Smooth muscle cell (in vitro differentiated cells): ENCODE data around the gene OR52B2. TPM values are rescaled to one million over a fixed set of nuclear protein-coding genes. Genes with fewer than 3 reads are reported as not detected.

ENCODE experiments used
- DNase-seq: peaks from one replicate; lab custom pipeline; 2025; ENCODE audit not compliant: unreplicated experiment; lab: John Stamatoyannopoulos, UW
- H2AFZ ChIP-seq: fragments of 200-600 bp; sonication (generic); 2 replicates; pipeline ENCODE4 v1.6.0; 2016; ENCODE audit warnings: antibody characterized with exemption, low read depth, mild to moderate bottlenecking
- H3F3A ChIP-seq: fragments of 200-600 bp; sonication (generic); 2 replicates; pipeline ENCODE4 v1.6.0; 2017; ENCODE audit warnings: antibody characterized with exemption, low read depth
- H3K27ac ChIP-seq: fragments of 200-600 bp; sonication (generic); 2 replicates; pipeline ENCODE4 v1.5.1; 2016; ENCODE audit warnings: low read depth, mild to moderate bottlenecking
- H3K27me3 ChIP-seq: fragments of 200-600 bp; sonication (generic); 2 replicates; pipeline ENCODE4 v1.6.1; 2016; ENCODE audit warnings: low read depth, mild to moderate bottlenecking
- H3K36me3 ChIP-seq: fragments of 200-600 bp; sonication (generic); 2 replicates; pipeline ENCODE4 v1.5.1; 2016; ENCODE audit warnings: low read depth
- H3K4me1 ChIP-seq: fragments of 200-600 bp; sonication (generic); 2 replicates; pipeline ENCODE4 v1.5.1; 2016; ENCODE audit warnings: low read depth
- H3K4me2 ChIP-seq: fragments of 200-600 bp; sonication (generic); 2 replicates; pipeline ENCODE4 v1.6.0; 2016; ENCODE audit warnings: mild to moderate bottlenecking
- H3K4me3 ChIP-seq: fragments of 200-600 bp; sonication (generic); 2 replicates; pipeline ENCODE4 v1.5.1; 2016; ENCODE audit warnings: mild to moderate bottlenecking
- H3K79me2 ChIP-seq: fragments of 200-600 bp; sonication (generic); 2 replicates; pipeline ENCODE4 v1.6.0; 2016; ENCODE audit warnings: low read depth, mild to moderate bottlenecking
- H3K9ac ChIP-seq: fragments of 200-600 bp; sonication (generic); 2 replicates; pipeline ENCODE4 v1.6.0; 2016; ENCODE audit warnings: low read depth
- H3K9me3 ChIP-seq: fragments of 200-600 bp; sonication (generic); replicated peaks from 2 replicates; pipeline ENCODE4 v1.5.1; 2016; ENCODE audit warnings: low read depth
- H4K20me1 ChIP-seq: fragments of 200-600 bp; sonication (generic); 2 replicates; pipeline ENCODE4 v1.6.0; 2016; ENCODE audit warnings: low read depth
- whole genome bisulfite sequencing: methylation state at CpG from one replicate; pipeline ENCODE4 v1.1.7; 2016; ENCODE audit warnings: low lambda C conversion rate; 5-methylcytosine and 5-hydroxymethylcytosine counted together
- polyA plus RNA-seq: library from polyadenylated mRNA; unstranded; fragments of >200 nt; fragmentation: Nextera tagmentation; extraction: Ambion mirVana; gene quantifications from 2 replicates; pipeline ENCODE4 v1.2.1, GENCODE V29; 2016
- total RNA-seq: library from RNA; depleted of rRNA; stranded (reverse); fragments of >200 nt; gene quantifications from 2 replicates; pipeline ENCODE4 v1.2.3, GENCODE V29; 2014
- TF ChIP-seq, protein P1 (sequence below): fragments of 200-600 bp; sonication (generic); IDR thresholded peaks from 2 replicates; pipeline ENCODE4 v1.5.1; 2017; ENCODE audit warnings: borderline replicate concordance, mild to moderate bottlenecking, antibody characterized with exemption; ENCODE audit not compliant: insufficient read depth, poor library complexity, severe bottlenecking

OR52B2 gene
- total and polyA plus RNA-seq, 2 experiments from 2014 or later, result not detected

DNA sequence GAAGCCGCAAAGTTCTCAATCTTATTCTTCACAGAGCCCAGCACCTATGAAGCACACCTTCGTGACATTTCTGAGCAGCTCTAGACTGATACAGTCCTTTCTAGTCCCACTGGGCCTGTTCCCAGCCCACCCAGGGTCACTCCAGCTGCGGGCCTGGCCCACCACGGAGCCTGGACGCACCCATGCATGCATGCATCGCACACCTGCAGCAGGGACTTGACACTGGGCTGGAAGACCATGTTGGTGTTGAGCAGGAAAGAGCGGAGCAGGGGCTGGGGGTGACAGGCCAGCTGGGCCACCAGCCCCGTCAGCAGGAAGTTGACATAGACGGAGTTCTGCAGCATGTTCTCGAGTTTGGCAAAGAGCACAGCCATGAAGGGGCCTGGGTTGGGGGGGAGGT lies 44.4 kb upstream of the OR52B2 start:
- DNase-seq, result no peak
- Histone ChIP-seq H3K9me3 (no peaks in the 10 kb centered on the region), H4K20me1 (no peaks in the 10 kb centered on the region), H3K4me2 (no peak overlapping the region), H3K4me1 (no peaks in the 10 kb centered on the region), H3K4me3 (no peak overlapping the region), H3K27ac (no peak overlapping the region), H3K36me3 (peaks cover 6% of the 10 kb centered on the region), H3K27me3 (no peaks in the 10 kb centered on the region), H3K79me2 (no peaks in the 10 kb centered on the region), H3F3A (no peaks in the 10 kb centered on the region), H2AFZ (no peak overlapping the region), H3K9ac (no peak overlapping the region)
- WGBS, result over 99% methylated on average over 10 of the region's 10 CpGs
- TF ChIP-seq, protein P1, sequence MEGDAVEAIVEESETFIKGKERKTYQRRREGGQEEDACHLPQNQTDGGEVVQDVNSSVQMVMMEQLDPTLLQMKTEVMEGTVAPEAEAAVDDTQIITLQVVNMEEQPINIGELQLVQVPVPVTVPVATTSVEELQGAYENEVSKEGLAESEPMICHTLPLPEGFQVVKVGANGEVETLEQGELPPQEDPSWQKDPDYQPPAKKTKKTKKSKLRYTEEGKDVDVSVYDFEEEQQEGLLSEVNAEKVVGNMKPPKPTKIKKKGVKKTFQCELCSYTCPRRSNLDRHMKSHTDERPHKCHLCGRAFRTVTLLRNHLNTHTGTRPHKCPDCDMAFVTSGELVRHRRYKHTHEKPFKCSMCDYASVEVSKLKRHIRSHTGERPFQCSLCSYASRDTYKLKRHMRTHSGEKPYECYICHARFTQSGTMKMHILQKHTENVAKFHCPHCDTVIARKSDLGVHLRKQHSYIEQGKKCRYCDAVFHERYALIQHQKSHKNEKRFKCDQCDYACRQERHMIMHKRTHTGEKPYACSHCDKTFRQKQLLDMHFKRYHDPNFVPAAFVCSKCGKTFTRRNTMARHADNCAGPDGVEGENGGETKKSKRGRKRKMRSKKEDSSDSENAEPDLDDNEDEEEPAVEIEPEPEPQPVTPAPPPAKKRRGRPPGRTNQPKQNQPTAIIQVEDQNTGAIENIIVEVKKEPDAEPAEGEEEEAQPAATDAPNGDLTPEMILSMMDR, result no peak

DNA sequence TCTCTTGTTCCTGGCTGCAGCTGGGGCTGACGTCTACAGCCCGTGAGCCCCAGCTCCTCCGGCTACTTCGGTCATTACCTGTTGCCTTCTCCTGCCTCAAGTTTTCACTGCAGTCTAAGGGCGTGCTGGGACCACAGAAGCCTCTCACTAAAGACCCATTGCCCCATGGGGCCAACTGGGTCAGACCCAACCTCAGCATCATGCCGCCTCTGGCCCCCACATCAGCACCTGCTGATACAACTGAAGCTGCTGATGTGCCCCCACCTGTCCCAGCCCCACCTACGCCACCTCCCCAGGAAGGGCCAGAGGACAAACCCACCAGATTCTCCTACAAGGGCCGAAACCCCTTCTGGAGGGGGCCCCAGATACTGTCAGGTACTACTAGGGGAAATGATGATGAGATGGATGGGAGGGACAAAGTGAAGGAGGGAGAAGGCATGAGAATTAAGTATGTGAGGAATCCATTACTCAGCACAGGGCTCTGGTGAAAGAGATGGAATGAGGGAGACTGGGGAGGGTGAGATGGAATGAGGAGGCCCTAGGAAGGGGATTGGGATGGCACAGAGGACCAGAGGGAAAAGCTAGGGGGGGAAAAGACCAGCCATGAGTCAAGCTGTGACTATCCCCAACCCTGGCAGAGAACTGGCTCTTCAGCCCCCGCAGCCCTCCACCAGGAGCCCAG lies 40.3 kb upstream of the OR52B2 start:
- Histone ChIP-seq H3K27me3 (no peaks in the 10 kb centered on the region), H3K27ac (no peak overlapping the region), H2AFZ (no peak overlapping the region), H3K4me3 (no peak overlapping the region), H3K36me3 (peaks cover 6% of the 10 kb centered on the region), H3K4me2 (no peak overlapping the region), H3K79me2 (no peaks in the 10 kb centered on the region), H3K9me3 (no peaks in the 10 kb centered on the region), H3K4me1 (no peaks in the 10 kb centered on the region), H3K9ac (no peak overlapping the region), H4K20me1 (no peaks in the 10 kb centered on the region), H3F3A (no peaks in the 10 kb centered on the region)
- TF ChIP-seq, protein P1, result no peak
- no peak for DNase-seq
- WGBS, result 99% methylated on average over 9 of the region's 9 CpGs

DNA sequence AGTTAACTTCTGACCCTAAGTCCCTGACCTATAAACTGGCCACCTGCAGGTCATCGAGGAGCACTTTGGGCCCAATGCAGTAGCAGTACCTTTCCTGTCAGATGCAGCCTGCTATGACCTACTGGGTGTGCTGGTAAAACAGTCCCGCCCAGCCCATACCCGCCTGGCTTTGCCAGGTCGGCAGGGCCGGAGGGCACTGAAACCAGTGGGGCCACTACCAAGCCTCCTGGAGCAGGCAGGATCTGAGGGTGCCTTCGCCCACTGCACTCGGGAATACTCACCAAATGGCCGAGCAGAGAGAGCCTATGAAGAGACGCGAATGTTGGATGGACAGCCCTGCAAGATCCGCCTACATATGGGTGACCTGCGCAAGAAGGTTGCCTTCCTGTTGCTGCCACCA lies 39.7 kb upstream of the OR52B2 start:
- no peak overlapping the region for H3K4me3 ChIP-seq
- peaks cover 6% of the 10 kb centered on the region for H3K36me3 ChIP-seq
- H4K20me1 ChIP-seq, result no peaks in the 10 kb centered on the region
- no peaks in the 10 kb centered on the region for H3F3A ChIP-seq
- no peak for DNase-seq
- H3K9ac ChIP-seq, result no peak overlapping the region
- TF ChIP-seq, protein P1, result no peak
- H3K27me3 ChIP-seq, result no peaks in the 10 kb centered on the region
- no peaks in the 10 kb centered on the region for H3K9me3 ChIP-seq
- H3K4me2 ChIP-seq, result no peak overlapping the region
- 97% methylated on average over 12 of the region's 12 CpGs for WGBS
- H2AFZ ChIP-seq, result no peak overlapping the region
- no peak overlapping the region for H3K27ac ChIP-seq
- H3K4me1 ChIP-seq, result no peaks in the 10 kb centered on the region
- H3K79me2 ChIP-seq, result no peaks in the 10 kb centered on the region
